ENCODE results near the gene ZNF91. TPM values are rescaled to one million over a fixed set of nuclear protein-coding genes. Genes with fewer than 3 reads are reported as not detected.
A peak's percentile ranks its signal among the peaks of the same experiment; 100 is the strongest.
"Not testable (repeated sequence)": the region's sequence is repeated elsewhere in the genome, so short reads cannot be mapped to it uniquely, and the experiment has no call there.

ZNF91 gene
- total RNA-seq, 2 donors from 2014 or later = 37.0 to 38.2 TPM

DNA sequence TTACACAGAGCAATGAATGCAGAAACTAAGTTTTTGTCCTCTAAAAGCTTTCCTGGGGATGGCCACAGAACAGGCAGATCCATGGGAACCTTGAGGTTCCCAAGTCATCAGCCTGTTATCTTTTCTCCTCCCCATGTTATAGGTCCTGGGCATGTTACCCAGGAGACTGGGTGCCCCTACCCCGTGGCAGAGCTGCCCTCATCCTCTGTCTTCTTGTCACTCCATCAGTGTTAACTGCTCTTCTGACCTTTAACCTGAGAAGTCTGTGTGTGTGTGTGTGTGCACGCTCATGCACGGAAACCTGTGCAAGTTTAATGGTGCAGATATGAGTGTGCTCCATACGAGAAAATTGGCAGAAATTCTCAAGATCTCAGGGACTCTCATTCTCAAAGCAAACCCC lies 101.1 kb downstream of the ZNF91 start:
- ATAC-seq (peak; percentile 44 to 50), DNase-seq (ENCODE audit: low spot score) (no peak)
- no peak overlapping the region for H3K27ac Mint-ChIP-seq
- H3K27me3 Mint-ChIP-seq = no peaks in the 10 kb centered on the region
- no peak overlapping the region for H3K4me3 Mint-ChIP-seq
- peaks cover 8% of the 10 kb centered on the region for H3K9me3 Mint-ChIP-seq
- H3K36me3 Mint-ChIP-seq = no peaks in the 10 kb centered on the region
- H3K4me1 Mint-ChIP-seq (ENCODE audit: low read depth in 2 of 2) = no peaks in the 10 kb centered on the region

DNA sequence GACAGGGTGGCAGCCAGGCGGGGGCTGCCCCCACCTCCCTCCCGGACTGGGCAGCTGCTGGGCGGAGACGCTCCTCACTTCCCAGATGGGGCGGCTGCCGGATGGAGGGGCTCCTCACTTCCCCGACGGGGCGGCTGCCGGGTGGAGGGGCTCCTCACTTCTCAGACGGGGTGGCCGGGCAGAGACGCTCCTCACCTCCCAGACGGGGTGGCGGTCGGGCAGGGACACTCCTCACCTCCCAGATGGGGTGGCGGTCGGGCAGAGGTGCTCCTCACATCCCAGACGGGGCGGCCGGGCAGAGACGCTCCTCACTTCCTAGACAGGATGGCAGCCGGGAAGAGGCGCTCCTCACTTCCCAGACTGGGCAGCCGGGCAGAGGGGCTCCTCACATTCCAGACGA lies 105.3 kb downstream of the ZNF91 start:
- H3K27ac Mint-ChIP-seq; H3K4me1 Mint-ChIP-seq (ENCODE audit: low read depth in 2 of 2); H3K36me3 Mint-ChIP-seq; ATAC-seq; H3K9me3 Mint-ChIP-seq; H3K27me3 Mint-ChIP-seq; H3K4me3 Mint-ChIP-seq; DNase-seq (ENCODE audit: low spot score): not testable (repeated sequence)

Other genes starting within 250 kb of the ZNF91 start
- gene ZNF724, start 145.1 kb downstream of the ZNF91 start, total RNA-seq = 10 to 100 TPM in 1 of 2 donors, 1 to 10 TPM in 1; 9.3 to 12.3 TPM